Progenitor cell of endocrine pancreas (in vitro differentiated cells): ENCODE results near the gene TRAF3IP3. TPM values are rescaled to one million over a fixed set of nuclear protein-coding genes. Genes with fewer than 3 reads are reported as not detected.

Experiments
- DNase-seq: peaks from one replicate; pipeline ENCODE4 v3.0.0; 2021; ENCODE audit warnings: low spot score; ENCODE audit not compliant: unreplicated experiment
- H3K27ac Mint-ChIP-seq: 2 replicates; pipeline ENCODE4 v1.8.0; 2021; ENCODE audit warnings: mild to moderate bottlenecking, moderate library complexity, mixed read lengths
- H3K27me3 Mint-ChIP-seq: 2 replicates; pipeline ENCODE4 v1.8.0; 2021; ENCODE audit warnings: mixed read lengths
- H3K36me3 Mint-ChIP-seq: 2 replicates; pipeline ENCODE4 v1.8.0; 2022; ENCODE audit warnings: mixed read lengths; ENCODE audit not compliant: insufficient read depth
- H3K4me1 Mint-ChIP-seq: 2 replicates; pipeline ENCODE4 v1.8.0; 2021; ENCODE audit warnings: low read depth, mixed read lengths
- H3K4me3 Mint-ChIP-seq: 2 replicates; pipeline ENCODE4 v1.8.0; 2021; ENCODE audit warnings: low read depth, mild to moderate bottlenecking, moderate library complexity, mixed read lengths
- H3K9me3 Mint-ChIP-seq: 2 replicates; pipeline ENCODE4 v1.8.0; 2021; ENCODE audit warnings: low read depth, mixed read lengths
- CTCF ChIP-seq: fragments of 200-600 bp; sonication (generic); IDR thresholded peaks from one replicate; pipeline ENCODE4 v1.5.0; 2021; ENCODE audit warnings: antibody characterized with exemption, mild to moderate bottlenecking; ENCODE audit not compliant: unreplicated experiment
- total RNA-seq: library from RNA; stranded (reverse); gene quantifications from 2 replicates; pipeline ENCODE4 v1.2.1, GENCODE V29; 2021

Gene TRAF3IP3
- total RNA-seq, 1 donor from 2014 or later, result not detected

DNA sequence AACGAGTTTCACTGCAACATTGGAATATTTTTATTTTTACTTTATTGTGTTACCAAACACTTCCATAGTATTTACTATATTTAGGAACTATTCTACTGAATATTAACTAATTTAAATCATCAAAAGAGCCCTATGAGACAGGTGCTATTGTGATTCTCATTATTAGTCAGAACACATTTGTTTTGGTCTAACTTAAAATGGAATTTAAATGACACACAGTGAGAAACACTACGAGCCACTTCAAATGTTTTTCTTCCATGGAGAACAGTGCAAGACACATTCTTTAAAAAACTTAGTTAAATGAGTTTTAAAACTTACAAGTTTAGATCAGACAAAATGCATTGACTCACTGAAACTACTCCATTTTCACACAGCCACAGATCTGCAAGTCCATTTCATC, 6.6 kb upstream of the TRAF3IP3 start:
- Mint-ChIP-seq H3K4me1 (peaks cover 4% of the 10 kb centered on the region), H3K36me3 (no peaks in the 10 kb centered on the region), H3K4me3 (no peak overlapping the region), H3K9me3 (no peaks in the 10 kb centered on the region), H3K27ac (no peak overlapping the region), H3K27me3 (peaks cover 18% of the 10 kb centered on the region)
- TF ChIP-seq CTCF, result no peak
- no peak for DNase-seq

DNA sequence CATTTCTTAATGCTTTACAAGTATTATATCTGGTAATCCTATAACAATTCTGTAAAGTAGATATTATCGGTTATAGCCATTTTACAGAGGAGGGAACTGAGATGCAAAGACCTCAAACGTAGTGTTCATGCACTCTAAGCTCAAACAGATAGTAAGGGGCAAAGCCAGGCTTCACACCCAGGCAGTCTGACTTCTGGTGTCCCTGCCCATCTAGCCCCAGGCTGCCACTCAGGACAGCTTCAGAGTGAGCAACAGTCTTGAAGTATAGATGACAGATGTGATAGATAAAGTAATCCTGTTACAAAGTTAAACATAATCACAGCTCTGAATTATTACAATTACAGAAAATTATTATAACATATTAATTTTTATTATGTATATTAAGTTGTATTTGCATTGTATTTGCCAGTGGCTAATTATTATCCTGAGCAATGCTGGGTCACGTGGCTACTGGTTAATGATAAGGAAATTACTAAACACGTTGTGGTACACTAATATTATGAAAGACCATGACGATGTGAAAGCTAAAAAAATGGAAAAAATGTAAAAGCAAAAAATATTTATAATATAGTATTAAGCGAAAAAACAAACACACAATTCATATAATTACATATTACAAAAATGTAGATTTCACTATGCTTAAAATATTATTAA, 6.1 kb upstream of the TRAF3IP3 start:
- TF ChIP-seq CTCF, result no peak
- Mint-ChIP-seq H3K36me3 (no peaks in the 10 kb centered on the region), H3K9me3 (no peaks in the 10 kb centered on the region), H3K27me3 (peaks cover 18% of the 10 kb centered on the region), H3K4me1 (peaks cover 4% of the 10 kb centered on the region), H3K27ac (no peak overlapping the region), H3K4me3 (no peak overlapping the region)
- no peak for DNase-seq

GRCh38 chr1:209751627-209752231, 4.1 kb upstream of the TRAF3IP3 start:
- Mint-ChIP-seq H3K27ac (no peak overlapping the region), H3K4me1 (peaks cover 4% of the 10 kb centered on the region), H3K9me3 (no peaks in the 10 kb centered on the region), H3K4me3 (no peak overlapping the region), H3K27me3 (peaks cover 21% of the 10 kb centered on the region), H3K36me3 (no peaks in the 10 kb centered on the region)
- DNase-seq, result no peak
- no peak for TF ChIP-seq CTCF

DNA sequence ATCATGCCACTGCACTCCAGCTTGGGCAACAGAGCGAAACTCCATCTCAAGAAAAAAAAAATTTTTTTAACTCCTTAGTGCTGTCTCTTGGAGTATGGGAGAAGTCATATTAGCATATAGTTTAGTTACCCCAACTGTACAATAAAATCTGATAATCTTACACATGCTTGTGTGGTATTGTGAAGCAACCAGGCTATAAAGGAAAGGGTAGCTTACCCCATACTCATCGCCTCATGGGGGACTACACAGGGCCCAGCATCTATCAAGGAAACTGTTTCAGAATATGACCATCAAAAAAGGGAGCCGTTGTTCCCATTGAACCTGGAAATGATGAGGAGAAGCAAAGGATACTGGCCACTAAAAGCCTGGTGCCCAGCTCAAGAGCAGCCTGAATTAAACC, 3.0 kb upstream of the TRAF3IP3 start:
- Mint-ChIP-seq H3K36me3 (no peaks in the 10 kb centered on the region), H3K27me3 (peaks cover 21% of the 10 kb centered on the region), H3K4me3 (no peak overlapping the region), H3K4me1 (peaks cover 1% of the 10 kb centered on the region), H3K27ac (no peak overlapping the region), H3K9me3 (no peaks in the 10 kb centered on the region)
- DNase-seq, result no peak
- TF ChIP-seq CTCF, result no peak

DNA sequence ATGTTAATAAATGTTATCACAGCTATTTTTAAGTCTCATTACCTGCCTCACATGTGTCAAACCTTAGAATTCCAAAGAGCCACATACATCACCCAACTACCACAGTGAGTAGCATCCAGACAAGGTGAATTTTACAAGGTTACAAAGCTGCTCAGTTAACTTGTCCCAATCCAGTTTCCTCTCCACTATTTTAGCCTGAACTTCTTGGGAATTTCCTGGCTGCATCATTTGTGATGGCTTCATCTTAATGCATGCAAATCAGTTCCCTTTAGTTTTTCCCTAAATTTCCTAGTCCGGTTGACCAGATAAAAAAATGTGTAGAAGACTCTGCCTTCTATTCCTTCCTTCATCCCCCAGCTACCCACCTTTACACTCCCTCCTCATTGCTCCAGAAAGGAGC, 597 bp upstream of the TRAF3IP3 start:
- no peak for DNase-seq
- no peaks in the 10 kb centered on the region for H3K4me1 Mint-ChIP-seq
- TF ChIP-seq CTCF, result no peak
- H3K4me3 Mint-ChIP-seq, result no peak overlapping the region
- no peaks in the 10 kb centered on the region for H3K9me3 Mint-ChIP-seq
- H3K27me3 Mint-ChIP-seq, result peaks cover 19% of the 10 kb centered on the region
- H3K27ac Mint-ChIP-seq, result no peak overlapping the region
- H3K36me3 Mint-ChIP-seq, result no peaks in the 10 kb centered on the region
